Karpas-422 (cell line): ENCODE results near the gene TTC31. TPM values are rescaled to one million over a fixed set of nuclear protein-coding genes. Genes with fewer than 3 reads are reported as not detected.

Source experiments
- DNase-seq: peaks from one replicate; pipeline ENCODE4 v3.0.0-alpha.2; 2015
- H2AFZ ChIP-seq: fragments of 200-600 bp; sonication (generic); 2 replicates; pipeline ENCODE4 v1.6.1; 2014; ENCODE audit warnings: antibody characterized with exemption, low read length, mixed read lengths
- H3K27ac ChIP-seq: fragments of 200-600 bp; sonication (generic); 2 replicates; pipeline ENCODE4 v1.5.1; 2014; ENCODE audit warnings: mild to moderate bottlenecking, low read length, moderate library complexity
- H3K27me3 ChIP-seq: fragments of 200-600 bp; sonication (generic); 2 replicates; pipeline ENCODE4 v1.6.1; 2014; ENCODE audit warnings: low read length, mixed read lengths
- H3K36me3 ChIP-seq: fragments of 200-600 bp; sonication (generic); 2 replicates; pipeline ENCODE4 v1.6.1; 2014; ENCODE audit warnings: low read length, mixed read lengths; ENCODE audit not compliant: insufficient read depth
- H3K4me1 ChIP-seq: fragments of 200-600 bp; sonication (generic); 2 replicates; pipeline ENCODE4 v1.6.1; 2014; ENCODE audit warnings: mild to moderate bottlenecking, low read length, mixed read lengths
- H3K4me2 ChIP-seq: fragments of 200-600 bp; sonication (generic); 2 replicates; pipeline ENCODE4 v1.6.1; 2014; ENCODE audit warnings: low read length, low read depth, mild to moderate bottlenecking; ENCODE audit not compliant: poor library complexity, severe bottlenecking
- H3K4me3 ChIP-seq: fragments of 200-600 bp; sonication (generic); 2 replicates; pipeline ENCODE4 v1.5.1; 2014; ENCODE audit warnings: mild to moderate bottlenecking, antibody characterized with exemption, low read length, mixed read lengths
- H3K79me2 ChIP-seq: fragments of 200-600 bp; sonication (generic); 2 replicates; pipeline ENCODE4 v1.6.1; 2014; ENCODE audit warnings: mild to moderate bottlenecking, low read length, mixed read lengths
- H3K9ac ChIP-seq: fragments of 200-600 bp; sonication (generic); 2 replicates; pipeline ENCODE4 v1.6.0; 2014; ENCODE audit warnings: low read length
- H3K9me2 ChIP-seq: fragments of 200-600 bp; sonication (generic), shearing (Covaris generic); replicated peaks from 2 replicates; pipeline ENCODE4 v1.6.0; 2014; ENCODE audit warnings: mild to moderate bottlenecking, low read length, moderate library complexity; ENCODE audit not compliant: insufficient read depth
- H3K9me3 ChIP-seq: fragments of 300-700, 200-600 bp; sonication (generic); 2 replicates; pipeline ENCODE4 v1.6.1; 2014; ENCODE audit warnings: low read length, mixed read lengths
- H4K20me1 ChIP-seq: fragments of 200-600 bp; sonication (generic); 2 replicates; pipeline ENCODE4 v1.6.1; 2014; ENCODE audit warnings: mild to moderate bottlenecking, antibody characterized with exemption, low read length, low read depth; ENCODE audit not compliant: insufficient read depth
- total RNA-seq: library from RNA; depleted of rRNA; stranded (reverse); fragments of >200 nt; shearing (Covaris generic); gene quantifications from 2 replicates; pipeline ENCODE4 v1.2.3, GENCODE V29; 2014; ENCODE audit warnings: low replicate concordance

TTC31 gene
- total RNA-seq, 1 experiment from 2014 or later: 54.9 TPM

DNA sequence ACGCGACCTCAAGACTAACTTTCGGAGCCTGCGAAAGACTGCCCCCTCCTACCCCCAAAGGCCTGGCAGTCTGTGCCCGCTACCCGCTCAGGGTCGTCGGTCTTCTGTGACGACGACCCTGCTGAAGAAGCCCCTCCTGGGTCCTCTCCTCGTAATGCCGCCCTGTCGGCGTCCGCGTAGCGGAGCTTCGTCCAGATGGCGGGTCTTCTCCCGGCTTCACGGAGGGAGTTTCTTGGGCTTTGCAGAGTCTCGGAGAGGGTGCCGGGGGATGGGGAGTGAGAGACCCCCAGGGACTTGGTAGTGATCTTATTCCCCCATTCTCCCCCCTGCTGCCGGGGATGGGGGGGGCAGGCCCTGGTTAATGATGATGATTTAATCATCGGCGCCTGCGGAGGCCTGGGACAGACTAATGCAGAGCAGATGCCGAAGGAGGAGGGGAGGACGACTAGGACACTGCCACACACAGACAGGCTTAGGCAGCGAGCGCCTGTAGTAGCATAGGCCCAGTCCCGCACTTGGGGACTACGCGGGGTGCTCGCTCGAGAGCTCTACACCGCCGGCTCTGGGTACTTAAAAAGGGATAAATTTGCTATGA, 25.1 kb downstream of the TTC31 start:
- H3K27me3 ChIP-seq: no peaks in the 10 kb centered on the region
- no peak for DNase-seq
- H2AFZ ChIP-seq: peak overlapping the region; percentile 60
- peak overlapping the region; percentile 88; the same call in 1 of the 2 replicates for H3K27ac ChIP-seq
- H3K9ac ChIP-seq: peak overlapping the region; percentile 89
- peaks cover 22% of the 10 kb centered on the region for H3K79me2 ChIP-seq
- peaks cover 46% of the 10 kb centered on the region for H3K4me1 ChIP-seq
- H3K9me3 ChIP-seq: no peaks in the 10 kb centered on the region
- H3K4me3 ChIP-seq: peak overlapping the region; percentile 78
- peaks cover 9% of the 10 kb centered on the region; the same call in 1 of the 2 replicates for H3K36me3 ChIP-seq
- H4K20me1 ChIP-seq: no peaks in the 10 kb centered on the region
- peak overlapping the region; percentile 89 for H3K4me2 ChIP-seq
- H3K9me2 ChIP-seq: no peaks in the 10 kb centered on the region

DNA sequence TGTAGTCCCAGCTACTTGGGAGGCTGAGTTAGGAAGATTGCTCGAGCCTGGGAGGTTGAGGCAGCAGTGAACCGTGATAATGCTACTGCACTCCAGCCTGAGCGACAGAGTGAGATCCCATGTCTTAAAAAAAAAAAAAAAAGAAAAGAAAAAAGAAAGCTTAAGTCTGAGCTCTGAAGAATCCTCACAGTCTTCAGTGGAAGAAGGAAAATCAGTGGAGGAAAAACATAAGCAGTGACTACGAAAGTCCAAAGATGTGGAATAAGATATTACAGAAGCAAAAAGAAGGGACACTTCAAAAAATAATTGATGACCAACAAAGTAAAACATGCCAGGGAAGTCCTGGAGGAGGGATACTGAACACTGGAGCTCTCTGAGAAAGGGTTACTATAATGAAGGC, 27.4 kb downstream of the TTC31 start:
- H3K4me3 ChIP-seq: no peak overlapping the region

DNA sequence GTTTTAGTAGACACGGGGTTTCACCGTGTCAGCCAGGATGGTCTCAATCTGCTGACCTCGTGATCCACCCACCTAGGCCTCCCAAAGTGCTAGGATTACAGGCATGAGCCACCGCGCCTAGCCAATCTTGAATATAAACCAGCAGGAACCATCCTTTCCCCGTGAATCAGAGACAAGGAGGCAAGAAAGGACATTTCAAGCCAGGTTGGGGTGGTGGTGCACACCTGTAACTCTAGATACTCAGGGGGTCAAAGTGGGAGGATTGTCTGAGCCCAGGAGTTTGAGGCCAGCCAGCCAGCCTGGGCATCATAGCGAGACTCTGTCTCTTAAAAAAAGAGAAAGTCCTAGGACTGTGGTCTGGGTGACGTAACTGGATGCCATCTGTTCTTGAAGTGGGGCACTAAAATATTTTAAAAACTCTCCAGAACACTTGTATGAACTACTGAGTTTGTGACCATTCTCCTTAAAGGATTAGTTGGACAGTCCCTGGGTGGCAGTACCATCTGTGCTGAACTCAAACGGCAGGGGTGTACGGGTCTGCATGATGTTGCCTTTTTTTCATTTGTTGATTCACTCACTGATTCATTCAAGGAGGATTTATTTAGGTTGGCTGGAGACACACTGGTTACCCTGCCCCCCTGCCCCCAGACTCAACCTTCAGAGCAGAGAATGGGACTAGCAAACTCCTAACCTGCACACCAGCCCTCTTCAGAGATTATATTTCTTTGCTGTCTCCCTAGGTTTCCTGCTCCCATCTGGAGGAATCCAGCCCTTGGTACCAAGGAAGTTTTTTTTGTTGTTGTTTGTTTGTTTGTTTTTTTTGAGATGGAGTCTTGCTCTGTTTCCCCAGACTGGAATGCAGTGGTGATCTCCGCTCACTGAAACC, 28.5 kb downstream of the TTC31 start:
- no peak for DNase-seq
- no peak overlapping the region for H3K4me3 ChIP-seq
- H2AFZ ChIP-seq: 0 out of 2 replicates have a peak overlapping the region, but pooled peaks have one; percentile 22
- no peak overlapping the region for H3K4me2 ChIP-seq
- no peaks in the 10 kb centered on the region for H3K27me3 ChIP-seq
- H3K79me2 ChIP-seq: peaks cover 7% of the 10 kb centered on the region
- no peaks in the 10 kb centered on the region for H3K9me3 ChIP-seq
- no peaks in the 10 kb centered on the region for H3K9me2 ChIP-seq
- H3K4me1 ChIP-seq: peaks cover 18% of the 10 kb centered on the region
- no peak overlapping the region for H3K9ac ChIP-seq
- H3K27ac ChIP-seq: no peak overlapping the region
- H3K36me3 ChIP-seq: no peaks in the 10 kb centered on the region
- H4K20me1 ChIP-seq: no peaks in the 10 kb centered on the region

More for the DNA sequence above, 27.4 kb downstream of the TTC31 start:
- Histone ChIP-seq H3K9ac (no peak overlapping the region), H2AFZ (0 out of 2 replicates have a peak overlapping the region, but pooled peaks have one; percentile 7), H3K9me2 (no peaks in the 10 kb centered on the region), H4K20me1 (no peaks in the 10 kb centered on the region), H3K79me2 (peaks cover 16% of the 10 kb centered on the region), H3K27me3 (no peaks in the 10 kb centered on the region), H3K9me3 (no peaks in the 10 kb centered on the region), H3K4me1 (peaks cover 29% of the 10 kb centered on the region), H3K36me3 (peaks cover 8% of the 10 kb centered on the region; the same call in 1 of the 2 replicates), H3K27ac (no peak overlapping the region), H3K4me2 (no peak overlapping the region)
- DNase-seq: no peak

DNA sequence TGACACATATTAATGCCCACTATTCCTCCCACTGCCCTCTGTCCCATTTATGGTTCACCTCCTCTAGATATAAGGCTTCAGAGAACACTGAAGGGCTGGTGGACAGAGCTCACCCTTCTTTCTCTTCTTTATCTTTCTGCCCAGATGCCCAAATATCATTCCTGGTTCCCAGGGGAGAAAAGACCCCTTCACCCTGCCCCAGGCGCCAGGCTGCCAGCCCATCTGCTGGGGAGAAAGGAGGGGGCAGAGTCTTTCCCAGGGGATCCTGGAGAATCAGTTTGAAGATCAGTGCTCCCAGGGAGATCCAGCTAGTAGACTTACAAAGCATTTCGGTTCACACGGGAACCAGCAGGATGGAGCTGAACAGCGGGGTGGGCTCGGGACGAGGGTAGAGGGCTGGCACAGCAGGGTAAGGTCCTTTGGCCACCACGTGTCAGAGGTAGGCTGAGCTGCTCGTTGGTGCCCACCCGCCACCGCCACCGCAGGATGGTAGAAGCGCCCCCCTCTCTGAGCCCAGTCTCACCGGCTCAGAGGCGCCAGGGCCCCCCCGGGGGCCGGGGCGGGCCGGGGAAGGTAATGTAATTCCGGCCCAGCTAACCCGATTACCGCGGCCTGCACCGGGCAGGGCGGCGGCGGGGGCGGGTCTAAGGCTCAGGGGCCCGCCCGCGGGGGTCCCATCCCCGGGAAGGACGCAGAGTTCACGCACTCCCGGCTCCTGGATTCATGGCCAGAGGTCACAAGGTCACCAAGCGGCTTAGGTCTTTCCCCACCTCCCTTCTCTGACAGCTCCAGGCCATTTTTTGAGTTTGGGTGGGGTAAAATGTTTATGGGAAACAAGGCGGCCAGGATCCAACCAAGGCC, 30.1 kb downstream of the TTC31 start:
- H3K36me3 ChIP-seq: no peaks in the 10 kb centered on the region
- no peaks in the 10 kb centered on the region for H3K9me3 ChIP-seq
- H3K4me1 ChIP-seq: peaks cover 11% of the 10 kb centered on the region
- H3K27ac ChIP-seq: no peak overlapping the region
- H2AFZ ChIP-seq: no peak overlapping the region
- no peak overlapping the region for H3K4me3 ChIP-seq
- H3K9me2 ChIP-seq: no peaks in the 10 kb centered on the region
- no peaks in the 10 kb centered on the region for H3K79me2 ChIP-seq
- H4K20me1 ChIP-seq: no peaks in the 10 kb centered on the region
- H3K9ac ChIP-seq: no peak overlapping the region
- no peaks in the 10 kb centered on the region for H3K27me3 ChIP-seq
- H3K4me2 ChIP-seq: no peak overlapping the region
- DNase-seq: no peak

DNA sequence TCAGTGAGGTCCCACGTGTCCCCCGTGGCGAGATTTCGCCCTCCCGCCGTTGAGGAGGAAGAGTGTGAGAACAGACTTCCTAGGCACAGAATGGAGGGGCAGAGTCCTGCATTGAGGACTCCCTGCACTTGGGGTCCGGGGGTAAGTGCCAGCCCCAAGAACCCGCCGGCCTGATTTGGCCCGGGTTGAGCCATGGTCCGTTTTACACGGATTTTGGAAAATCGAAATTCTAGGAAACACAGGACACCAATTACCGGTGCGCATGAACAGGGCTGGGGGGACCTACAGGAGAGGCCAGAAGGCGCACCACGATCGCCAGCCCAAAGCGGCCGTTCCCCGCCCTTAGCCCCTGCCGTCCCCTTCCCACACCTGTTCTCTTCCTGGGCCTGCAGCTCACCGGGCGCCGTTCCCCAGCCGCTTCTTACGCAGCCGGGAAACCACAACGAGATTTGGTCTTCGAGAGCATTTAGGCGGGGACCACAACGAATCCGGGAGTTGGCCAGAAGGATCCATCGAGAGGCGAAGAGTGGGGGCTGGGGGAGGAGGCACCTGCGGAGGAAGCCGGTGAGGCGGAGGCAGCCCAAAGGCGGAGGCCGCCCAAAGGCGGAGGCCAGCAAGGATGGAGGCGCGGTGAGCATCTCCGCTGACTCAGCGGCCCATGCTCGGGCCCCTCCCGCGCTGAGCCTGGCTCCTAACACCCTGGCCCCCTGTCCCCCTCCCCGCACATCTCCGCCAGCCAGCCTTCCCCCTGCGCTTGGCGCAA, 30.9 kb downstream of the TTC31 start:
- Histone ChIP-seq H3K4me3 (no peak overlapping the region), H3K9me3 (no peaks in the 10 kb centered on the region), H3K27ac (no peak overlapping the region), H3K4me2 (peak overlapping the region; percentile 27), H3K9ac (no peak overlapping the region), H3K4me1 (peaks cover 5% of the 10 kb centered on the region), H3K27me3 (no peaks in the 10 kb centered on the region), H3K9me2 (no peaks in the 10 kb centered on the region), H3K79me2 (no peaks in the 10 kb centered on the region), H4K20me1 (no peaks in the 10 kb centered on the region), H2AFZ (no peak overlapping the region), H3K36me3 (no peaks in the 10 kb centered on the region)
- no peak for DNase-seq

DNA sequence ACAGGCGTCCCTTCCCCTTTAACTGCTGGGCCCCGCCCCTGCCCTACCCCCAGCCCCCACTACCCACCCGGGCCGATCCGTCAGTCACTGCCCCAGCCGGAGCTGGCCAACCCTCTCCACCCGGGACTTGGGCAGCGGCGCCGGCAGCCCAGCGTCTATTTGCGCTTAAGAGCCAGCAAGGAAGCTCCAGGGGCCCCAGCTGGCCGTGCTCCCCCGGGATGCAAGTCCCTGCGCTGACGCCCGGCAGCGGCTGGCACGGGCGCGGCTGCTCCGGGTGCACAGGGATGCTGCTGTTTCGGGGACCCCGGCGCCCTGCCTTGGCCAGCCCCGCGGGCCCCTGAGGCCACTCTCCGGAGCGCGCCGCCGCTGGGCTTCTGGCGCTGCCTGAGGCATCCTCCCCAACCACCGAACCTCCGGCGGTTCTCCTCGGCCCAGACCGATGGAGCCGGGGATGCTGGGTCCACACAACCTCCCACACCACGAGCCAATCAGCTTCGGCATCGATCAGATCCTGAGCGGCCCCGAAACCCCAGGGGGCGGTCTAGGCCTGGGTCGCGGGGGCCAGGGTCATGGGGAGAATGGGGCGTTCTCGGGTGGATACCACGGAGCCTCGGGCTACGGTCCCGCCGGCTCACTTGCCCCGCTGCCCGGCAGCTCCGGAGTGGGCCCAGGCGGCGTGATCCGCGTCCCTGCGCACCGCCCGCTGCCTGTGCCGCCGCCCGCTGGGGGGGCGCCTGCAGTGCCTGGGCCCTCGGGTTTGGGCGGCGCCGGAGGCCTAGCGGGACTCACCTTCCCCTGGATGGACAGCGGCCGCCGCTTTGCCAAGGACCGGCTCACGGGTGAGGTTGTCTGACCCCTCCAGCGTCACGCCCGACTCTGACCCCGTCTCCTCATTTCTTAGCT, 31.7 kb downstream of the TTC31 start, which contains the start of gene TLX2:
TLX2 (plus strand) TSS at position 83 of the 903 bp plus-strand sequence; CDS start at position 440, 357 bp downstream.
- no peak within 1 kb of the TSS for H3K27ac ChIP-seq
- no peak within 1 kb of the TSS for H3K4me3 ChIP-seq
- H3K79me2 ChIP-seq: no peaks in the 10 kb centered on the region
- H3K4me2 ChIP-seq: peak within 1 kb of the TSS; percentile 27
- H3K27me3 ChIP-seq: no peaks in the 10 kb centered on the region
- no peak for DNase-seq
- no peaks in the 10 kb centered on the region for H3K9me2 ChIP-seq
- H3K4me1 ChIP-seq: peaks cover 5% of the 10 kb centered on the region
- no peaks in the 10 kb centered on the region for H3K9me3 ChIP-seq
- H3K36me3 ChIP-seq: no peaks in the 10 kb centered on the region
- H4K20me1 ChIP-seq: no peaks in the 10 kb centered on the region
- H2AFZ ChIP-seq: no peak within 1 kb of the TSS
- no peak within 1 kb of the TSS for H3K9ac ChIP-seq
